ENCODE data around the gene CCDC14. TPM values are rescaled to one million over a fixed set of nuclear protein-coding genes. Genes with fewer than 3 reads are reported as not detected.
A peak's percentile ranks its signal among the peaks of the same experiment; 100 is the strongest.

The CCDC14 gene
- polyA plus RNA-seq, 3 donors: 1.1 to 37.2 (median 4.0) TPM

- 93% methylated on average over 3 of the region's 6 CpGs for WGBS (ENCODE audit: insufficient coverage)
- peak overlapping the region in 1 of 7 donors; percentile 10 for H3K27ac Mint-ChIP-seq
- no peaks in the 10 kb centered on the region for H3K27me3 Mint-ChIP-seq (ENCODE audit: low read depth in 3 of 3)
- H3K4me2 ChIP-seq (replicated peaks; ENCODE audit: extremely low read depth, low read length, poor library complexity, severe bottlenecking): no peak overlapping the region
- intact Hi-C loops (cut with micrococcal nuclease): no loop called here
- TF ChIP-seq CTCF (IDR thresholded peaks at IDR 0.05): no peak
- H3K79me2 ChIP-seq (ENCODE audit: insufficient read depth, low read length): no peaks in the 10 kb centered on the region
- no peak overlapping the region for H3K9ac ChIP-seq (ENCODE audit: insufficient read depth, low read length, poor library complexity, severe bottlenecking)
- H3K9me3 Mint-ChIP-seq: no peaks in the 10 kb centered on the region
- peaks cover 30 to 56% of the 10 kb centered on the region in 2 donors for H3K36me3 ChIP-seq (replicated peaks in 1 of 2; ENCODE audit: control insufficient read depth in 1 of 2, insufficient read depth in 2 of 2, low read length in 2 of 2)
- no peaks in the 10 kb centered on the region for H3K4me1 ChIP-seq (ENCODE audit: control insufficient read depth in 1 of 2, insufficient read depth in 2 of 2, low read length in 2 of 2)
- H4K20me1 ChIP-seq (ENCODE audit: insufficient read depth, low read length): no peaks in the 10 kb centered on the region
- H3K36me3 Mint-ChIP-seq: peaks cover 44 to 49% of the 10 kb centered on the region in 2 donors
- H3K4me3 ChIP-seq (replicated peaks in 1 of 3; ENCODE audit: low read depth in 2 of 3, low read length in 3 of 3): no peak overlapping the region
- H3K27me3 ChIP-seq (ENCODE audit: control insufficient read depth in 2 of 2, insufficient read depth in 2 of 2, low read length in 2 of 2): no peaks in the 10 kb centered on the region
- no peak for DNase-seq
- no peak overlapping the region for H3K27ac ChIP-seq (ENCODE audit: low read depth in 1 of 2, low read length in 2 of 2)
- no peak overlapping the region for H2AFZ ChIP-seq (ENCODE audit: insufficient read depth, low read depth, low read length, poor library complexity, severe bottlenecking)
- H3K4me3 Mint-ChIP-seq: no peak overlapping the region
- H3K4me1 Mint-ChIP-seq: no peaks in the 10 kb centered on the region
- H3K9me3 ChIP-seq (replicated peaks in 1 of 2; ENCODE audit: control insufficient read depth in 1 of 2, insufficient read depth in 1 of 2, low read length in 2 of 2): no peaks in the 10 kb centered on the region
Measured at GRCh38 chr3:123951522-123952447, 9.2 kb downstream of the CCDC14 start.

- Histone ChIP-seq H3K9me3 (replicated peaks in 1 of 2; ENCODE audit: control insufficient read depth in 1 of 2, insufficient read depth in 1 of 2, low read length in 2 of 2) (no peaks in the 10 kb centered on the region), H3K4me3 (replicated peaks in 1 of 3; ENCODE audit: low read depth in 2 of 3, low read length in 3 of 3) (no peak overlapping the region), H3K36me3 (replicated peaks in 1 of 2; ENCODE audit: control insufficient read depth in 1 of 2, insufficient read depth in 2 of 2, low read length in 2 of 2) (peaks cover 29 to 69% of the 10 kb centered on the region in 2 donors), H3K4me2 (replicated peaks; ENCODE audit: extremely low read depth, low read length, poor library complexity, severe bottlenecking) (no peak overlapping the region), H3K79me2 (ENCODE audit: insufficient read depth, low read length) (no peaks in the 10 kb centered on the region), H4K20me1 (ENCODE audit: insufficient read depth, low read length) (no peaks in the 10 kb centered on the region), H3K9ac (ENCODE audit: insufficient read depth, low read length, poor library complexity, severe bottlenecking) (no peak overlapping the region), H2AFZ (ENCODE audit: insufficient read depth, low read depth, low read length, poor library complexity, severe bottlenecking) (no peak overlapping the region), H3K27ac (ENCODE audit: low read depth in 1 of 2, low read length in 2 of 2) (no peak overlapping the region), H3K27me3 (ENCODE audit: control insufficient read depth in 2 of 2, insufficient read depth in 2 of 2, low read length in 2 of 2) (no peaks in the 10 kb centered on the region), H3K4me1 (ENCODE audit: control insufficient read depth in 1 of 2, insufficient read depth in 2 of 2, low read length in 2 of 2) (no peaks in the 10 kb centered on the region)
- no peaks in the 10 kb centered on the region for H3K27me3 Mint-ChIP-seq (ENCODE audit: low read depth in 3 of 3)
- no peaks in the 10 kb centered on the region for H3K9me3 Mint-ChIP-seq
- no peak for TF ChIP-seq CTCF (IDR thresholded peaks at IDR 0.05)
- no peak for DNase-seq
- peaks cover 41 to 60% of the 10 kb centered on the region in 2 donors for H3K36me3 Mint-ChIP-seq
- 100% methylated on average over 1 of the region's 2 CpGs for WGBS (ENCODE audit: insufficient coverage)
- peak overlapping the region in 1 of 7 donors; percentile 14 for H3K27ac Mint-ChIP-seq
- H3K4me1 Mint-ChIP-seq: no peaks in the 10 kb centered on the region
- intact Hi-C loops (cut with micrococcal nuclease): no loop called here
- H3K4me3 Mint-ChIP-seq: no peak overlapping the region
Measured at GRCh38 chr3:123949641-123950040, 11.4 kb downstream of the CCDC14 start.

Measured in CD14-positive monocyte (primary cell).